Heart right ventricle (tissue), 16 donors: ENCODE measurements around the gene SSBP2. TPM values are rescaled to one million over a fixed set of nuclear protein-coding genes. Genes with fewer than 3 reads are reported as not detected.

Experiments
- ATAC-seq, 8 donors: fragments of 200-7000 bp; cut with Tn5 transposase; one replicate each; pipeline ENCODE4 v1.9.1; 2020; ENCODE audit warnings: mild to moderate bottlenecking in 8 of 8, moderate library complexity in 8 of 8, moderate number of reproducible peaks in 1 of 8
- DNase-seq, 2 donors: peaks; one replicate each; pipeline ENCODE4 v3.0.0-alpha.2; 2020
- H3K27ac ChIP-seq, 10 donors: fragments of 200-600 bp; sonication (generic) in 2 of 10; one replicate each; pipeline versions ENCODE4 v1.5.0 to v1.8.0; 2020 to 2022; ENCODE audit warnings: mild to moderate bottlenecking in 3 of 10
- H3K27me3 ChIP-seq, 7 donors: fragments of 200-600 bp; one replicate each; pipeline ENCODE4 v1.8.0; 2021 to 2022; ENCODE audit warnings: mild to moderate bottlenecking in 2 of 7
- H3K36me3 ChIP-seq, 9 donors: fragments of 200-600 bp; sonication (generic) in 1 of 9; one replicate each; pipeline versions ENCODE4 v1.5.0 to v1.8.0; 2020 to 2022; ENCODE audit warnings: mild to moderate bottlenecking in 2 of 9
- H3K4me1 ChIP-seq, 9 donors: fragments of 200-600 bp; sonication (generic) in 1 of 9; one replicate each; pipeline versions ENCODE4 v1.5.0 to v1.8.0; 2020 to 2022; ENCODE audit warnings: mild to moderate bottlenecking in 4 of 9
- H3K4me3 ChIP-seq, 10 donors: fragments of 200-600 bp; sonication (generic) in 2 of 10; one replicate each; pipeline versions ENCODE4 v1.5.0 to v1.8.0; 2020 to 2022; ENCODE audit warnings: mild to moderate bottlenecking in 7 of 10, moderate library complexity in 2 of 10
- H3K9me3 ChIP-seq, 11 donors: fragments of 200-600 bp in 10 of 11; sonication (generic) in 2 of 11; one replicate each; pipeline versions ENCODE4 v1.5.0 to v1.8.0; 2013 to 2022; ENCODE audit warnings: mild to moderate bottlenecking in 2 of 11, control low read depth in 1 of 11, moderate library complexity in 1 of 11
- WGBS, 2 donors: extraction: QIAGEN DNeasy Blood & Tissue Kit; methylation state at CpG; one replicate each; pipeline ENCODE4 v1.1.7; 2013; ENCODE audit warnings: inconsistent platforms in 1 of 2; 5-methylcytosine and 5-hydroxymethylcytosine counted together
- intact Hi-C, 10 donors: fragments of 100-400 bp; cut with DNase I; formaldehyde crosslinking; loops; one replicate each; pipeline versions ENCODE4 v1.11.1 to v1.14.2; 2022
- polyA plus RNA-seq, 2 donors: library from polyadenylated mRNA; stranded (reverse); fragments of 200-250 nt; gene quantifications; one replicate each; pipeline ENCODE4 v1.2.3, GENCODE V29; 2013
- total RNA-seq, 10 donors: library from RNA; stranded (reverse); fragmentation: NEBNext Ultra II Directional in 3 of 10; extraction: Animal tissue kit (Norgen Biotek cat#: 25700) in 3 of 10; gene quantifications; one replicate each; pipeline versions ENCODE4 v1.2.1 to v1.2.4, GENCODE V29; 2021 to 2023
- TF ChIP-seq, protein P1 (sequence below), 9 donors: fragments of 200-600 bp; sonication (generic) in 2 of 9; IDR thresholded peaks; one replicate each; pipeline versions ENCODE4 v1.5.0 to v1.8.0; 2021 to 2022; ENCODE audit warnings: antibody characterized with exemption in 9 of 9, mild to moderate bottlenecking in 5 of 9, moderate library complexity in 1 of 9
- donor health status: Arrhythmogenic right ventricular cardiomyopathy.
- donor health status: ischemic (EF 13 %, LVEDD 7.1; RV severe dilation, severe dysfunction).
- donor health status: healthy with polysubstance abuse.
- donor health status: DM: no; HTN: yes; CAD: no.
- donor health status: DM: no; HTN: no; CAD: no.
- donor health status: ischemic (EF 25% LVEDD 6.9; RV normal size, moderate dysfunction).
- donor health status: ischemic (EF 25% LVEDD 5.7; RV mildly dilated, moderate dysfunction).
- donor health status: healthy.
- donor health status: DM: yes; HTN: yes; CAD: no.
- donor health status: Ischemic cardiomyopathy.
- donor health status: ischemic (EF 35%, LVEDD 5.7; RV mildly dilated, moderate dysfunction).
- donor health status: nonischemic (EF 11% LVEDD 7.7; RV severe dilation, severe dysfunction).
- donor health status: DM: yes; HTN: yes; CAD: no.
- donor health status: PGD.
- donor health status: ischemic (EF 29% LVEDD 5.4; RV normal size, mild dysfunction).
- donor health status: nonischemic (EF 23%, LVEDD 6.1; RV moderate dilation, normal function).

SSBP2 gene
- total and polyA plus RNA-seq, 12 donors: 24.2 to 85.9 (median 52.0) TPM

DNA sequence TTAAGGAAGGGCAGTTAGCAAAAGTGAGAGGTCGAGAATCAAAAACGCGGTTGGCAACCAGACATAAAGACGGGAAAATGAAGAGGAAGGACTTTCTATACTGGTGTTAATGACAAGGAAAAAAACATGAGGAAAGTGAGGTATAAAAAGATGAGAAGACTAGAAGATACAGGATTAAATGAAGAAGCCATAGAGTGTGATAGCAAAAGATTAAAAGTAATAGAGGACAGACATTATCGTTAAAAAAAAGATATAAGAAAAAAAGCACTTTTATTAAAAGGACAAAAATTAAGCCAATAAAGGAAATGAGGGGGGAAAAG is 1.7 kb upstream of the SSBP2 start:
- ATAC-seq (no peak), DNase-seq (no peak)
- TF ChIP-seq, protein P1, sequence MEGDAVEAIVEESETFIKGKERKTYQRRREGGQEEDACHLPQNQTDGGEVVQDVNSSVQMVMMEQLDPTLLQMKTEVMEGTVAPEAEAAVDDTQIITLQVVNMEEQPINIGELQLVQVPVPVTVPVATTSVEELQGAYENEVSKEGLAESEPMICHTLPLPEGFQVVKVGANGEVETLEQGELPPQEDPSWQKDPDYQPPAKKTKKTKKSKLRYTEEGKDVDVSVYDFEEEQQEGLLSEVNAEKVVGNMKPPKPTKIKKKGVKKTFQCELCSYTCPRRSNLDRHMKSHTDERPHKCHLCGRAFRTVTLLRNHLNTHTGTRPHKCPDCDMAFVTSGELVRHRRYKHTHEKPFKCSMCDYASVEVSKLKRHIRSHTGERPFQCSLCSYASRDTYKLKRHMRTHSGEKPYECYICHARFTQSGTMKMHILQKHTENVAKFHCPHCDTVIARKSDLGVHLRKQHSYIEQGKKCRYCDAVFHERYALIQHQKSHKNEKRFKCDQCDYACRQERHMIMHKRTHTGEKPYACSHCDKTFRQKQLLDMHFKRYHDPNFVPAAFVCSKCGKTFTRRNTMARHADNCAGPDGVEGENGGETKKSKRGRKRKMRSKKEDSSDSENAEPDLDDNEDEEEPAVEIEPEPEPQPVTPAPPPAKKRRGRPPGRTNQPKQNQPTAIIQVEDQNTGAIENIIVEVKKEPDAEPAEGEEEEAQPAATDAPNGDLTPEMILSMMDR (IDR thresholded peaks at IDR 0.05): no peak
- Histone ChIP-seq H3K4me1 (peaks cover 0 to 65% (median 42%) of the 10 kb centered on the region in 9 donors), H3K9me3 (no peaks in the 10 kb centered on the region), H3K27ac (peak overlapping the region in 8 of 10 donors; percentile 94 to 100 (median 99)), H3K27me3 (no peaks in the 10 kb centered on the region), H3K36me3 (no peaks in the 10 kb centered on the region), H3K4me3 (peak overlapping the region in 2 of 10 donors; percentile 84 to 86)
- intact Hi-C loops: loop anchor here in 9 of 10 donors (2.0 to 10.0 kb wide), 9 partner anchors 35 to 412 kb away; partner anchors contain the start of gene ATG10 (in 4 of the 9)
- 85 to 89% methylated on average over 5 of the region's 5 CpGs for WGBS, 2 donors

DNA sequence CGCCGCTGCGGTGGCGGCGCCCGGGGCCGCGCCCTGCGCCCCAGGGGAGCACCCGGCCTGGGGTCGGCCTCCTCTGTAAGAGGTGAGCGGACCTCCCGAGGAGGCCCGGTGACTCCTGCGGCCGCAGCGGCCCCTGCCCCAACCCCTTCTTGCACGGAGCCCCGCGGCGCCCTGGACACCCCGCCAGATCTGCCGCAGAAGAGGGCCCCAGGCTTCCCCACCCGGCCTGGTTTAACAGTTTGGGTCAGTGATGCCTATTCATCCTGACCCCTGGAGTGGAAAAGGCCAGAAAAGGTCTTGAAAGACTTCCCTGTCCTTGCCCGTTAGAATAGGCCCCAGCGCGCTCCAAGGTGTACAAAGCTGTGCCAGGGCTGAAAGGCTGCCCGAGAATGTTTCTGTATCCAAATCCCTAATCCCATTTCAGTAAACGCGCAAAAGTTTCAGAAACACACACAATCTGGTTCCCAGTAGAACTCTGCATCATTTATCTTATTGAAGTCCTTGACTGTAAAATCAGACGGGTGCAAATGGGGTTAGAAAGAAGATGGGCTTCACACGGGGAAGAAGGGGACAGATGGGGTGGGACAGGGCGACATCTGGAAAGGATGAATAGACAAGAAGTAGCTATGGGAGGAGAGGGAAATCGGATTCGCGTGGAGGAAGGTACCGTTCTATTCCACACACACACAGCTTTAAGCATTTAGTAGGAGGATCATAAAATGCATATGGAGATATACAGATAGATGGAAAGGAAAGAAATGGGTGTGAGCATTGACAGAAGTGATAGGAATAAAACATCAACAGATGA is 1.1 kb upstream of the SSBP2 start:
- 21% methylated on average over 37 of the region's 37 CpGs for WGBS, 2 donors
- Histone ChIP-seq H3K9me3 (no peaks in the 10 kb centered on the region), H3K36me3 (no peaks in the 10 kb centered on the region), H3K27ac (peak overlapping the region; percentile 94 to 100 (median 99)), H3K4me1 (peaks cover 0 to 71% (median 47%) of the 10 kb centered on the region in 9 donors), H3K27me3 (no peaks in the 10 kb centered on the region), H3K4me3 (peak overlapping the region; percentile 50 to 89 (median 82))
- DNase-seq (peak in 1 of 2 donors; percentile 37), ATAC-seq (no peak)
- TF ChIP-seq, protein P1 (IDR thresholded peaks at IDR 0.05): no peak
- intact Hi-C loops: loop anchor here in 9 of 10 donors (1.0 to 10.0 kb wide), 14 partner anchors 35 to 413 kb away; partner anchors contain the start of gene ATG10 (in 5 of the 9)

DNA sequence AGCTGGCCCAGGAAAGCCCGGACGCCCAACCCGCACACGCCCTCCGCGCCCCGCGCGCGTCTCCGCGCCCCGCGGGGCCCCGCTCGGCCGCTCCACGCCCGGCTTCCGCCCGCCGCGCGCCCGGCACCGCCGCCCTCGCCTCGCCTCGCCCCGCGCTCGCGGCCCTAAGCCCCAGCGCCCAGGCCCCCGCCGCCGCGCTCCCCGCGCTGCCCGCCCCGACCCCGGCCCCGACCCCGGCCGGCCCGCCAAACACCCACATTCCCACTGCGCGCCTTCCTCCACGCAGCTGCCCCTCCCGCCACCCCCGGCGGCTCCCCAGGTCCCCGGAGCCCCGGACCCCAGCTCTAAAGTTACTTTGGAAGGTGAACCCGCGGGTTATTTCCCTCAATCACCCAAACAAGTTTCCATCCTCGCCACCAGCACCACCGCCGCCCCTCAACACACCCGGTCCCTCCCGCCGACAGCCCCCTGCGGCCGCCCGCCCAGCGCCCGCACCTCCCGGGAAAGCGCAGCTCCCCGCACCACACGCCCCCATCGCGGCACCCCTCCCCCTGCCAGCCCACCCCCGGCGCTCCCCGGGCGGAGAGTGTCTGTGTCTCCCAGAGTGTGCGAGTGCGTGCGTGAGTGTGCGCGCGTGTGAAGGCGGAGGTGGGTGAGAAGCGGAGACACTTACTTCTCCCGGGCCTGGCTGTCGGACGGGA is 439 bp downstream of the SSBP2 start:
- H3K27me3 ChIP-seq: no peaks in the 10 kb centered on the region
- peak overlapping the region; percentile 50 to 89 (median 84) for H3K4me3 ChIP-seq
- TF ChIP-seq, protein P1 (IDR thresholded peaks at IDR 0.05): no peak
- DNase-seq: no peak
- 1% methylated on average over 55 to 89 of the region's 90 CpGs for WGBS, 2 donors
- peaks cover 0 to 64% (median 37%) of the 10 kb centered on the region in 9 donors for H3K4me1 ChIP-seq
- ATAC-seq: peak in 1 of 8 donors; percentile 0
- H3K27ac ChIP-seq: peak overlapping the region; percentile 87 to 100 (median 99)
- no peaks in the 10 kb centered on the region for H3K36me3 ChIP-seq
- intact Hi-C loops: loop anchor here in 8 of 10 donors (1.0 to 10.0 kb wide), 14 partner anchors 37 to 414 kb away; partner anchors contain the start of gene ATG10 (in 5 of the 8)
- H3K9me3 ChIP-seq: no peaks in the 10 kb centered on the region
